BJ (cell line): Measurements from ENCODE around the gene DOK5. TPM values are rescaled to one million over a fixed set of nuclear protein-coding genes. Genes with fewer than 3 reads are reported as not detected.

Experiments used
- CTCF ChIA-PET: fragments of 350-600 bp; formaldehyde crosslinking; extraction: SDS; loops from one replicate; lab custom pipeline; 2021; ENCODE audit warnings: antibody characterized with exemption, inconsistent platforms; lab: Yijun Ruan, JAX
- POLR2A ChIA-PET: fragments of 300-600 bp; sonication (Branson Sonifier 250); formaldehyde crosslinking; extraction: SDS; loops from one replicate; lab custom pipeline; 2021; ENCODE audit warnings: antibody characterized with exemption; lab: Charles Lee
- DNase-seq: peaks from one replicate; pipeline ENCODE4 v3.0.0-alpha.2; 2011; ENCODE audit warnings: low read depth
- H3K27me3 ChIP-seq: 2 replicates; pipeline ENCODE4 v1.6.0; 2011; ENCODE audit warnings: low read length; ENCODE audit not compliant: control insufficient read depth, insufficient read depth
- H3K36me3 ChIP-seq: 2 replicates; pipeline ENCODE4 v1.5.1; 2011; ENCODE audit warnings: low read length; ENCODE audit not compliant: control insufficient read depth, insufficient read depth
- H3K4me3 ChIP-seq: 2 replicates; pipeline ENCODE4 v1.5.1; 2011; ENCODE audit warnings: low read depth, mild to moderate bottlenecking, control low read depth, low read length
- polyA plus RNA-seq: library from polyadenylated mRNA; depleted of rRNA; stranded (reverse); fragments of >200 nt; gene quantifications from 2 replicates; pipeline ENCODE4 v1.2.3, GENCODE V29; 2011
- TF ChIP-seq, protein P1 (sequence below): IDR thresholded peaks from 2 replicates; pipeline ENCODE4 v1.5.1; 2011; ENCODE audit warnings: low read depth, mild to moderate bottlenecking, control low read depth, inconsistent platforms, low read length, moderate library complexity; ENCODE audit not compliant: insufficient read depth

DOK5 gene
- polyA plus RNA-seq, 1 experiment: 0.26 TPM

DNA sequence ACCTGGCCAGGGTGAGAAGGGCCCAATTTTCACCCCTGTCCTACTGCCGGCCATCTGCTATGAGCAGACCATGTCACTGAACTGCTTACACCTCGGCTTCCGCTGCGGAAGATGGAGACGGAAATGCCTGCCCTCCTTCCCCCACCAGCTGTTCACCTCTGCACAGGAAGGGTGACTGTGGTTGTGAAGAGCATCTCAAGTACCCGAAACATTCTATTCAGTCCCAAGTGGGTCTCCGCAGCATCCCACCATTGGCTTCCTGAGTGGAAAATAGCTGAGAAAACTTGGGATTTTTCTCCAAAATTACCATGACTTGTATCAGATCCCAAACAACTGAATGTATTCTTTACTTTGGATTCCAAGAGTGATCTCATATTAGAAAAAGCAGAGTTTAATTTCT is 16.1 kb downstream of the DOK5 start:
- DNase-seq: no peak
- H3K4me3 ChIP-seq: no peak overlapping the region
- CTCF ChIA-PET: no interaction called here
- POLR2A ChIA-PET: no interaction called here
- TF ChIP-seq, protein P1, sequence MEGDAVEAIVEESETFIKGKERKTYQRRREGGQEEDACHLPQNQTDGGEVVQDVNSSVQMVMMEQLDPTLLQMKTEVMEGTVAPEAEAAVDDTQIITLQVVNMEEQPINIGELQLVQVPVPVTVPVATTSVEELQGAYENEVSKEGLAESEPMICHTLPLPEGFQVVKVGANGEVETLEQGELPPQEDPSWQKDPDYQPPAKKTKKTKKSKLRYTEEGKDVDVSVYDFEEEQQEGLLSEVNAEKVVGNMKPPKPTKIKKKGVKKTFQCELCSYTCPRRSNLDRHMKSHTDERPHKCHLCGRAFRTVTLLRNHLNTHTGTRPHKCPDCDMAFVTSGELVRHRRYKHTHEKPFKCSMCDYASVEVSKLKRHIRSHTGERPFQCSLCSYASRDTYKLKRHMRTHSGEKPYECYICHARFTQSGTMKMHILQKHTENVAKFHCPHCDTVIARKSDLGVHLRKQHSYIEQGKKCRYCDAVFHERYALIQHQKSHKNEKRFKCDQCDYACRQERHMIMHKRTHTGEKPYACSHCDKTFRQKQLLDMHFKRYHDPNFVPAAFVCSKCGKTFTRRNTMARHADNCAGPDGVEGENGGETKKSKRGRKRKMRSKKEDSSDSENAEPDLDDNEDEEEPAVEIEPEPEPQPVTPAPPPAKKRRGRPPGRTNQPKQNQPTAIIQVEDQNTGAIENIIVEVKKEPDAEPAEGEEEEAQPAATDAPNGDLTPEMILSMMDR: no peak
- no peaks in the 10 kb centered on the region for H3K36me3 ChIP-seq
- H3K27me3 ChIP-seq: no peaks in the 10 kb centered on the region

DNA sequence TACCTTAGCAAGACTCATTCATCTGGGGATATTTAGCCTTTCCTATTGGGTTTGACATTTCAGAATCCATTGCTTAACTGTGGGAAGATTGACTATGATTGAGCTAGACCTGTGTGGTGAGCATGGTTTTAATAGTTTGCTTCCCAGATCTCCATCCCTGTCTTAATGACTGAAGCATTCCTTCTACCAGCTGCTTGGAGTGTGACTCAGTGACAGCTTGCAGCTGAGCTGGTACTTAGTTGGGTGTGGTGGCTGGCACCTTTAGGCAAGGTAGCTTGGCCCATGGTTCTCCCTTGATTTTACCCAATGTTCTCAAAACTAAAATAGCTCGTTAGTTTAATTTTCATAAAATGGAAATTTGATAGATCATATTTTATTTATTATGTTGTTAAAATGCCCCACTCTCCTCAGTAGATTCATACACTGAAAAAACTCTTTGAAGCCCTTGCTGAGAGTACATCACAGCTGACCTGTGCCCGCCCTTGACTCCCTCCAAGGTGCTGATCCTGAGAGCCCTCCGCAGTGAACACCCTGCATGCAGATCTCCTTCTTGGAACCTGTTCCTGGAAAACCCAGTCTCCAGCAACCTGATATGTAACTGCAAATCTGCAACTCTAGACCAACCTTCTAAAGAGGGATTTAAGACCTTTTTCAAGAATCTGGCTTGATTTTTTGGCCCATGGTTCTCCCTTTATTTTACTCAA is 19.1 kb downstream of the DOK5 start:
- DNase-seq: no peak
- CTCF ChIA-PET: no interaction called here
- H3K4me3 ChIP-seq: no peak overlapping the region
- no peaks in the 10 kb centered on the region for H3K27me3 ChIP-seq
- no peaks in the 10 kb centered on the region for H3K36me3 ChIP-seq
- TF ChIP-seq, protein P1: no peak
- POLR2A ChIA-PET: no interaction called here

DNA sequence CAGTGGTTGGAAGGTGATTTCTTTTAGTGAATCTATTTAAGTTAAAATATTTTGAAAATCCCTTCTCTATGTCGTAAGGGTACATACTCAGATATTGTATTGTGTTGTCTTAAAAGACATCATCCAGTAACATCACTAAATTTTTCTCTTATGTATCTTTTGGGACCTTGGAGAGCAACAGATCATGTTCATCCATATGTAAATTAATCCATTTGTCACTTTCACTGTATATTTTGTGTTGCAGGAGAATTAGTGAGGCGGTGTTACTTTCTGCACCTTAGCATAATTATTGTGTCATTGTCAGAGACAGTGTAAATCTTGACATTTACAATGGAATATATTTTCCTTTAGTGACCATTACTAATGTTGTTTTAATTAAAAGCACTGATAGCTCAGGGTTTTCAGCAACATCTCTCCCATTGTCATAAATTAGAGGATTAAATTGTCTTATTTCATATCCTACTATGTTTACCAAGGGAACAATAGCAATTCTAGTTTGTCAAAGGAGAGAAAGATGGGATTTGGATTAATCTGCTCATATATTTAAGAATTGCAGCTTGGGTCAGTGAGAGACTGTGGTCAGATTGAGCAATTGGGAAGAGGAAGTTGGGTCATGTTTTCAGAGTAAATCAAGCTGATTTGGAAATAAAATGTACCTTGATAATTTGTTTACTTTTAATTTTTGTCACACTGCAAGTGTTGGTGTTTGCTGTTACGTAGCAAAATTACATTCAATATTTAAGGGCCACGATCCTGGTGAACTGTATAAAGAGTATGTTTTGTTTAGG is 22.7 kb downstream of the DOK5 start:
- DNase-seq: no peak
- ChIA-PET POLR2A (no interaction called here), CTCF (no interaction called here)

DNA sequence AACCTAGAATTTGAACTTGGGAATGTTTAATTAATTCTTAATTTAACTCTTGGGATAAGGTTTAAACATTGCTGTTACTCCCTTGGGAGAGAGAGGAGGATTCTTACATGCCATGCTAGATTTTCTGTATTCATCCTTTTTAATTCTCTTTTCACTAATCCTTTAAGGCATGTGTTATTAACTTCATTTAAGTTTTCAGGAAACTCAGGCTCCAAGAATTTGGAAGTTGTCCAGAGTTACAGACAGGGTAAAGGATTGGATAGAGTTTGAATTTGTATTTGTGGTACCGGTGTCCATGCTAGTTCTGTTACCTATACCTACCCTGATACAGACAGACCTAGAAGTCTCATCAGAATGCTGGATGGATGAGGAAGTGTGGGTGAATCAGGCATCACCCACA is 23.7 kb downstream of the DOK5 start:
- H3K36me3 ChIP-seq: no peaks in the 10 kb centered on the region
- no peak for DNase-seq
- no peak overlapping the region for H3K4me3 ChIP-seq
- no peaks in the 10 kb centered on the region for H3K27me3 ChIP-seq
- ChIA-PET CTCF (interaction anchor here (0.6 kb wide), 1 partner anchor 714 kb away, joined by 3 read pairs; no protein-coding TSS in a partner anchor), POLR2A (no interaction called here)
- TF ChIP-seq, protein P1: no peak

More for the DNA sequence above, 22.7 kb downstream of the DOK5 start:
- TF ChIP-seq, protein P1: no peak
- H3K36me3 ChIP-seq: no peaks in the 10 kb centered on the region
- no peaks in the 10 kb centered on the region for H3K27me3 ChIP-seq
- H3K4me3 ChIP-seq: no peak overlapping the region

DNA sequence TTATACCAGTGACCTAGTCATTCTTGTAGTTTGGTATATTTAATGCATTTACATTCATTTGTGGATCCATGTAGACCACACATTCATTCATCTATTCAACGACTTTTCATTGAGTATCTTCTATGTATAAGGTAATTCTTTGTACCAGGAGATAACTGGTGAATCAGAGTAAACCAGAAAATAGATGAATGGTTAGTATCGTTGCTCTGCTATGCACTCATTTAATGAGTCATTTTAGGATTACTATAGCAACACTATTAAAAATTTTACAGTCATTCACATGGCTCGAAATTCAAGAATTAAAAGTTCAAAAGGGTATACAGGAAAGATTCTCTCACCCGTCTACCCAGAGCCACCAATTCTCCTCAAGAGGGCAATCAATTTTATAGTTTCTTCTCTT is 26.8 kb downstream of the DOK5 start:
- Histone ChIP-seq H3K36me3 (no peaks in the 10 kb centered on the region), H3K27me3 (no peaks in the 10 kb centered on the region), H3K4me3 (no peak overlapping the region)
- ChIA-PET POLR2A (no interaction called here), CTCF (no interaction called here)
- TF ChIP-seq, protein P1: no peak
- no peak for DNase-seq
